ENCODE results near the gene GUCY2F. TPM values are rescaled to one million over a fixed set of nuclear protein-coding genes. Genes with fewer than 3 reads are reported as not detected.

GUCY2F gene
- total RNA-seq, 6 experiments from 2014 or later = not detected

GRCh38 chrX:109463784-109464183 lies 18.1 kb downstream of the GUCY2F start:
- no peak for TF ChIP-seq CTCF (IDR thresholded peaks at IDR 0.05)
- TF ChIP-seq POLR2A (IDR thresholded peaks at IDR 0.05) = no peak
- intact Hi-C loops (cut with DNase I) = no loop called here
- DNase-seq = no peak
- Histone ChIP-seq H3K36me3 (no peaks in the 10 kb centered on the region), H3K27ac (no peak overlapping the region), H3K9me3 (no peaks in the 10 kb centered on the region), H3K4me3 (no peak overlapping the region), H3K4me1 (no peaks in the 10 kb centered on the region), H3K27me3 (no peaks in the 10 kb centered on the region)
- ATAC-seq = no peak
- 35% methylated on average over 2 of the region's 2 CpGs for WGBS (ENCODE audit: insufficient coverage, low coverage, low lambda C conversion rate, missing lambda C conversion rate)

- intact Hi-C loops (cut with DNase I) = no loop called here
- 66% methylated on average over 3 of the region's 3 CpGs for WGBS (ENCODE audit: insufficient coverage, low coverage, low lambda C conversion rate, missing lambda C conversion rate)
- Histone ChIP-seq H3K4me1 (no peaks in the 10 kb centered on the region), H3K4me3 (no peak overlapping the region), H3K9me3 (no peaks in the 10 kb centered on the region), H3K36me3 (no peaks in the 10 kb centered on the region), H3K27ac (no peak overlapping the region), H3K27me3 (peaks cover 0 to 8% of the 10 kb centered on the region in 2 donors)
- ATAC-seq (no peak), DNase-seq (no peak)
- TF ChIP-seq CTCF (IDR thresholded peaks at IDR 0.05) (no peak), POLR2A (IDR thresholded peaks at IDR 0.05) (no peak)
These were observed 33.5 kb downstream of the GUCY2F start for GRCh38 chrX:109448282-109448938.

GRCh38 chrX:109441266-109441665 lies 40.6 kb downstream of the GUCY2F start:
- 34% methylated on average over 2 of the region's 2 CpGs for WGBS (ENCODE audit: insufficient coverage, low coverage, low lambda C conversion rate, missing lambda C conversion rate)
- no peaks in the 10 kb centered on the region for H3K27me3 ChIP-seq

GRCh38 chrX:109440475-109440874 lies 41.4 kb downstream of the GUCY2F start:
- H3K4me3 ChIP-seq = no peak overlapping the region
- DNase-seq (no peak), ATAC-seq (no peak)
- intact Hi-C loops (cut with DNase I) = no loop called here
- no peaks in the 10 kb centered on the region for H3K4me1 ChIP-seq
- H3K27me3 ChIP-seq = no peaks in the 10 kb centered on the region
- TF ChIP-seq POLR2A (IDR thresholded peaks at IDR 0.05) = no peak
- TF ChIP-seq CTCF (IDR thresholded peaks at IDR 0.05) = no peak
- H3K9me3 ChIP-seq = no peaks in the 10 kb centered on the region
- no peaks in the 10 kb centered on the region for H3K36me3 ChIP-seq
- no peak overlapping the region for H3K27ac ChIP-seq

More at GRCh38 chrX:109441266-109441665, 40.6 kb downstream of the GUCY2F start:
- Histone ChIP-seq H3K4me1 (no peaks in the 10 kb centered on the region), H3K27ac (no peak overlapping the region), H3K36me3 (no peaks in the 10 kb centered on the region), H3K9me3 (no peaks in the 10 kb centered on the region), H3K4me3 (no peak overlapping the region)
- ATAC-seq (no peak), DNase-seq (no peak)
- no peak for TF ChIP-seq CTCF (IDR thresholded peaks at IDR 0.05)
- TF ChIP-seq POLR2A (IDR thresholded peaks at IDR 0.05) = no peak
- intact Hi-C loops (cut with DNase I) = no loop called here

GRCh38 chrX:109409181-109409580 lies 72.7 kb downstream of the GUCY2F start:
- ATAC-seq (no peak), DNase-seq (no peak)
- Histone ChIP-seq H3K4me3 (no peak overlapping the region), H3K9me3 (peaks cover 0 to 3% (median 0%) of the 10 kb centered on the region in 4 donors), H3K27me3 (no peaks in the 10 kb centered on the region), H3K36me3 (no peaks in the 10 kb centered on the region), H3K4me1 (no peaks in the 10 kb centered on the region), H3K27ac (no peak overlapping the region)
- intact Hi-C loops (cut with DNase I) = no loop called here
- WGBS (ENCODE audit: insufficient coverage, low coverage, low lambda C conversion rate, missing lambda C conversion rate) = 53% methylated on average over 2 of the region's 2 CpGs
- TF ChIP-seq CTCF (IDR thresholded peaks at IDR 0.05) (no peak), POLR2A (IDR thresholded peaks at IDR 0.05) (no peak)
